Activated T-cell treated with anti-CD3 and anti-CD28 coated beads, Interleukin-2, amount 50 U/mL, for 4 hours (primary cell): ENCODE results near the gene TLE1. TPM values are rescaled to one million over a fixed set of nuclear protein-coding genes. Genes with fewer than 3 reads are reported as not detected.
"Not testable (repeated sequence)": the region's sequence is repeated elsewhere in the genome, so short reads cannot be mapped to it uniquely, and the experiment has no call there.

Experiments used
- ATAC-seq, 2 donors: fragments of 200-7000 bp; cut with Tn5 transposase; one replicate each; pipeline ENCODE4 v1.10.0; 2021
- DNase-seq: peaks from one replicate; pipeline ENCODE4 v3.0.0-alpha.2; 2020
- H3K27me3 Mint-ChIP-seq: one replicate; pipeline ENCODE4 v1.8.0; 2021; ENCODE audit warnings: low read depth, mixed read lengths
- H3K36me3 Mint-ChIP-seq: one replicate; pipeline ENCODE4 v1.8.0; 2022; ENCODE audit warnings: mixed read lengths; ENCODE audit not compliant: insufficient read depth
- H3K4me1 Mint-ChIP-seq: one replicate; pipeline ENCODE4 v1.8.0; 2021; ENCODE audit warnings: low read depth, mixed read lengths
- H3K4me3 Mint-ChIP-seq: one replicate; pipeline ENCODE4 v1.8.0; 2021; ENCODE audit warnings: mild to moderate bottlenecking, moderate library complexity, mixed read lengths
- H3K9me3 Mint-ChIP-seq: one replicate; pipeline ENCODE4 v1.8.0; 2021; ENCODE audit warnings: mixed read lengths
- total RNA-seq, 3 donors: library from RNA; stranded (reverse); gene quantifications; one replicate each; pipeline ENCODE4 v1.2.1, GENCODE V29; 2021

The TLE1 gene
- total RNA-seq, 3 donors from 2014 or later, result 0.35 to 0.55 (median 0.49) TPM

DNA sequence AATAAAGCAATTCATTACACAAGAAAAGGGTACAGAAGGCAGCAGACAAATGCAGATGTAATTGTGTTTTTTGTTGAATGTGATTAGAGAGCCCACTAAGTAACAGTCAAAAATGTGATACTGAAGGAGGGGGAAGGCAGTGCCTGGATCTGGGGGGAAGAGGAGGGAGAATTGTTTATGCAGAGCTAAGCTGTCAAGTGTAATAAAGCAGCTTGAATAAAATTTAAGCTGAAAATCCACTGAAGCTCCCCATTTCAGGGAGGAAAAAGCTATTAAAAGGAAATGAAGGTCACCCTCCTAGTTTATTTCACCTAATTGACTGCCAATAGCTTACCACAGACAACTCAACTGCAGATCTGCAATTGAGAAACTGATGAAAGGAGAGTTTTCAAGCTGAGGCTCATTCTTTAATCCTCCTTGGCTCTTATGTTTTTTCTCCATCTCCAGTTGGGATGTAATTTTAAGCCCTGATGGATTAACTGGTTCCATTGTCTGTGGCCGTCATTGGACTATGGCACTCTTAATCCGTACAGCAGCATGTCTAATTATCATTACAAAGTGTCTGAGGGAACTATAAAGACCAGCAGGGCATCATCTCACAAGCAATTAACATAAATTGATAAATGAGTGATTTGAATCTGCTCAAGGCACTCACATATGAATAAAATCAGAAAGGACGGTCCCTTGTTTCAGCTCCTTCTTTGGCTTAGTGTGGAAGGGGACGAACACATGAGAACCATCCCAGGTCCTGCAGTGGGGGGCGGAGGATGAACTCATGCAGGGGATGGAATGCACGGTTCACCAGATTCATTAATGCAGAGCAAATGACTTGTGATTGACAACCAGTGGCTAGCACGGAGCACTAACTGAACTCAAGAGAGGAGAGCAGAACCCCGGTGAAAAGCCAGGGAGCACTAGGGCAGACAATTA lies 38.5 kb downstream of the TLE1 start:
- H3K9me3 Mint-ChIP-seq, result no peaks in the 10 kb centered on the region
- H3K4me1 Mint-ChIP-seq, result peaks cover 4% of the 10 kb centered on the region
- H3K36me3 Mint-ChIP-seq, result no peaks in the 10 kb centered on the region
- no peak for DNase-seq
- ATAC-seq, result no peak
- no peak overlapping the region for H3K4me3 Mint-ChIP-seq
- H3K27me3 Mint-ChIP-seq, result no peaks in the 10 kb centered on the region

DNA sequence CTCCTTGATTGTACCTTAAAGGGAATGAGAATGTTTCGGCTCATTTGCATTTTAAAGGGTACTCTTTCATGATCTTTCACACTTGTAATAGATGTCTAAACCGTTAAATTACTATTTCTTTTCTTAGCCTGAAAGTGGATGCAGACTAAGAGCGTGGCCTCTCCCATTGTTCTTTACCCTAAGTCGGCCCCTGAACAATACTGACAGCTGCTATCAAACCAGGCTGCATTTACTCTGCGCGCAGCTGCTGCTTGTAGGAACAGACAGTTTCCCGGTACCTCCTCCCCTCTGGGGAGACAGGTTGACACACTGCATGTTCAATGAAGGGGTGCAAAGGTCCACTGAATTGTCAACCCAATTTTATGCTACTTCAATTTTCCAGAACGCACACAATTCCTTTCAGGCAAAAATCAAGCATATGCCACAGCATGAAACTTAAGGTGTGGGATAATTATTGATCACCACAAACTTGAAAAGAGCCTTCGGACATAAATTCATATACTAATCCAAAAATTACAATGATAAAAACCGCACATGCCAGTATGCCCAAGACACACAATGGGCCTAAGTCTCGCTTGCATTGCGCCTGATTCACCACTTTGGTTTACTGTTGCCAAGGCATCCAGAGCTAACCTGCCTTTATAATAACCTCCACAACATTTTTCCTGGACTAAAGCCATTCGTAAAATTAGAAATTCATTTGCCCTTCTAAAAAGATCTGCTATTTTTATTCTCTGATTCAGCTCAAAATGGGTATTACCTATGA lies 39.7 kb downstream of the TLE1 start:
- no peaks in the 10 kb centered on the region for H3K4me1 Mint-ChIP-seq
- H3K9me3 Mint-ChIP-seq, result no peaks in the 10 kb centered on the region
- ATAC-seq (no peak), DNase-seq (no peak)
- H3K36me3 Mint-ChIP-seq, result no peaks in the 10 kb centered on the region
- no peaks in the 10 kb centered on the region for H3K27me3 Mint-ChIP-seq
- no peak overlapping the region for H3K4me3 Mint-ChIP-seq

DNA sequence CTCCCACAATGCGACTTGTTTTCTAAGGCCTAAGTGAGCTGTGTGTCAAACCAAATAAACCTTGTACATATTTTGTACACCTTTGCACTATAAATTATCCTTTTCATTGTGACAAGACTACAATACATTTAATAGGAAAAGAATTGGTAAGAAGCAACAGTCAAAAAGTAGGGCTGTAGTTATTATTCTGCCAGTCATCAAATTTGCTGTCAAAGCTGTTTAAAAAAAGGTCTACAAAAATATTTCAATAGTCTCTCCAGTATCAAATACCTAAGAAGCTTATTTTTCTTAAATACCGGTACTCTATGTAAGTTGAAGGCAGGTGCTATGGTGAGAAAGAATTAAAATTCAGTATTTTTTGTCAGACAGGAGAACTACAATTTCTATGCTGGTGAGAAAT lies 40.5 kb downstream of the TLE1 start:
- Mint-ChIP-seq H3K27me3 (no peaks in the 10 kb centered on the region), H3K9me3 (no peaks in the 10 kb centered on the region), H3K4me3 (no peak overlapping the region), H3K4me1 (no peaks in the 10 kb centered on the region), H3K36me3 (no peaks in the 10 kb centered on the region)
- no peak for DNase-seq
- ATAC-seq, result no peak

DNA sequence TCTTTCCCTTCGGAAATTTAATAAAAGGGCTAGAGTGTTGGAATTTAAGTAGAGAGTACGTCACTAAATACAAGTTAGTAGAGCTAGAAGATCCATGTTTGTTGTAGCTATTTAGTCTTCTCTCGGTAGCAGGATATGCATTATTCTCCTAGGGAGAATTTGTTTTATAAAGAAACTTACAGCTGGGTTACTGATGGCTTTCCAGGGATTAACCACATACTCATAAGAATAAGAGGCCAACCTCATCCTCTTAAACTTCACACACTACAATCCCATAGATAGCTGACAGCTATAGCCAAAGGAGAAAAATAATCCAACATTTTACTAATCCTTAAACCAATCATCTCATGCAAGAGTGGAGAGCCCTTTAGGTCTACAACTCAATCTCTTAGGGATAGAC lies 43.0 kb downstream of the TLE1 start:
- Mint-ChIP-seq H3K9me3 (peaks cover 4% of the 10 kb centered on the region), H3K4me1 (no peaks in the 10 kb centered on the region), H3K4me3 (no peak overlapping the region), H3K36me3 (no peaks in the 10 kb centered on the region), H3K27me3 (no peaks in the 10 kb centered on the region)
- ATAC-seq, result no peak
- no peak for DNase-seq

DNA sequence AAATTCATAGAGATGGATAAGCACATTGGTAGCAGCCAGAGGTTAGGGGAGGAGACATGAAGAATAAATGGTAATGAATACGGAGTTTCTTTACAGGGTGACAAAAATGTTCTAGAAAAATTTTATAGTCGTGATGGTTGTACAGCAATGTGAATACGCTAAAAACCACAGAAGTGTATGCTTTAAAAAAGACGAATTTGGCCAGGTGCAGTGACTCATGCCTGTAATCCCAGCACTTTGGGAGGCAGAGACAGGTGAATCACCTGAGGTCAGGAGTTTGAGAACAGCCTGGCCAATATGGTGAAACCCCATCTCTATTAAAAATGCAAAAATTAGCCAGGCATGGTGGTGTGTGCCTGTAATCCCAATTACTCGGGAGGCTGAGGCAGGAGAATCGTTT lies 44.8 kb downstream of the TLE1 start:
- not testable (repeated sequence) for H3K27me3 Mint-ChIP-seq, H3K9me3 Mint-ChIP-seq, H3K4me1 Mint-ChIP-seq, H3K36me3 Mint-ChIP-seq, DNase-seq, ATAC-seq, H3K4me3 Mint-ChIP-seq

DNA sequence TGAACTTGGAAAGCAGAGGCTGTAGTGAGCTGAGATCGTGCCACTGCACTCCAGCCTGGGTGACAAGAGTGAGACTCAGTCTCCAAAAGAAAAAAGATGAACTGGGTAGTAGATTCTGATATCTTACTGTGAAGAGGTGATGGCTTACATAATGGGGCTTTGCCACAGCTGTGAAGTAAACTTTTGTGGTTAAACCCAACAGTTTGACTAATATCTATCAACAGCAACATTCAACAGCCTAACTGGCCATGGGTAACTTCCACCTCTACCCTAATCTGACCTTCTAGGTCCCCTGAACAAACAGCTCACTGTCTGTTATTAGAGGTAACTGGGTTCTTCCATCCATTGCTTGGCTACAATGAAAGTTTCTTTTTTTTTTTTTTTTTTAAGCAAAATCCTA lies 52.1 kb downstream of the TLE1 start:
- DNase-seq (no peak), ATAC-seq (no peak)
- Mint-ChIP-seq H3K4me1 (no peaks in the 10 kb centered on the region), H3K36me3 (no peaks in the 10 kb centered on the region), H3K27me3 (no peaks in the 10 kb centered on the region), H3K4me3 (no peak overlapping the region), H3K9me3 (no peaks in the 10 kb centered on the region)

DNA sequence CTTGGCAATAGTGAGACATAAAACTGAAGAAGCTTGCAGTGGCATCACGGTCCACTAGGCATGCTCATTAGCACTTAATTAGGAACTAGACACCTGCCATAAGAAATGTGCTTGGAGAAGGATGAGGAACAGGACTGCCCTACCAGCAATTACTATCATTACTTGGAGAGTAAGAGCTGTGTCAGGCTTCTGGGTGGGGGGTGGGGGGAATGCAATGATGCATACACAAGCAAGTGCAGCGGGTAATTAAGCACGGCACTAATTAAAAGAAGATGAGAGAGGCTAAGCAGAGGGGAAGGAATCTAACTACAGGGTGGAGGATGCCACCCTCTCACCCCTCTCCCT lies 53.1 kb downstream of the TLE1 start:
- DNase-seq, result no peak
- Mint-ChIP-seq H3K27me3 (no peaks in the 10 kb centered on the region), H3K9me3 (no peaks in the 10 kb centered on the region), H3K36me3 (no peaks in the 10 kb centered on the region), H3K4me3 (no peak overlapping the region), H3K4me1 (no peaks in the 10 kb centered on the region)
- ATAC-seq, result no peak

DNA sequence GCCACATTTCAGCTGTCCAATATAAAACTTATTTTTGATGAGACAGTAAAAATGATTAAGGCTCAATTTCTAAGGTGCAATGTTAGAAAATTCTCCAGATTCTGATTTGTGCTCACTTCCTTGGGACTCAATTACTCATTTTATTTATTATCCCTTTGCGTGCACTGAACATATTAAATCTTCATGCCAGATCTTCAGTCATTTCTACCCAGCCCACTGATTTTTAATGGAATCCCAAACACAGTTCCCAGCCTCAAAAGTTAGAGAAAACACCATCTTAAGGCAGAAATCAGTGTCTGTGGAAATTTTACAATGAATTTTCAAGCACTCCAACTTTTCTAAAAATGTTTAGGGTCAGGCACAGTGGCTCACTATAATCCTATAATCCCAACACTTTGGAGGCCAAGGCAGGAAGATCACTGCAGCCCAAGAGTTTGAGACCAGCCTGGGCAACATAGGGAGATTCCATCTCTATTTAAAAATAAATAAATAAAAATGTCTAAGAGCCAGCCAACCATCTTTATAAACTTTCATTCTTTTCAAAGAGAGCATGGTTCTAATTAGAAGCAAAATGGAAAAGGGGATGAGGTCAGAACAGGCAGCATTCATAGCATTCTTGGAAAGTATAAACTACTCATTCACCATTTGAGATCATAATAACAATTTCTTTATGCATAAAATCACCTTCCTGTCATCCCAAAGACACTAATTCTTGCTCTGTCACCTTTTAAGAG lies 53.7 kb downstream of the TLE1 start:
- no peak overlapping the region for H3K4me3 Mint-ChIP-seq
- ATAC-seq (no peak), DNase-seq (no peak)
- no peaks in the 10 kb centered on the region for H3K36me3 Mint-ChIP-seq
- H3K9me3 Mint-ChIP-seq, result no peaks in the 10 kb centered on the region
- no peaks in the 10 kb centered on the region for H3K4me1 Mint-ChIP-seq
- H3K27me3 Mint-ChIP-seq, result no peaks in the 10 kb centered on the region

DNA sequence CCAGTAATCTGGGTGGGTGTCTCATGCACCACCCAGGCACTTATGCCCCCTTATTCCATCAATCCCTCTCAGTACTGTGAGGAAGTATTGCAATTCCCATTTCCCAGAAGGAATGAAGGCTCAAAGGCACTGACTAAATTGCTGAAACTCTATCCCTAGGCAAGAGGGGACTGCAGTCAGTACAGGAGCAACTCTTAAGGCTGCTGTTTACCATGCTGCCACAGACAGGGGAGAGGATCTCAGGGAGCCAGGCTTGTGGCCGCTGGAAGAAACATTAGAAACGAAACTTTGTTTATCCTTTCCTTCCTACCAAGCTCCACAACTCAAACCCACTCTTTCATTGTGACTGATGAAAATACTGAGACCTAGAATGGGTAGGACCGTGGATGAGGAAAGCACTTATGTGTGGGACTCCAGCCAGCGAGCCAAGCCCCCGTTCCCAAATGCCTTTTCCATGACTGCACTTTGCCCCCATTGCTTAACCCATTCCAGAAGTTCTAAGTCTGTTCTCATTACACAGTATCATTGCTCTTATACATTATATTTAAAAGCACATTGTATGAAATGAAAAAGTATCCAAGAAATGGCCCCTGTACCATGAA lies 54.3 kb downstream of the TLE1 start:
- ATAC-seq (no peak), DNase-seq (no peak)
- Mint-ChIP-seq H3K36me3 (no peaks in the 10 kb centered on the region), H3K9me3 (no peaks in the 10 kb centered on the region), H3K27me3 (no peaks in the 10 kb centered on the region), H3K4me3 (no peak overlapping the region), H3K4me1 (no peaks in the 10 kb centered on the region)

DNA sequence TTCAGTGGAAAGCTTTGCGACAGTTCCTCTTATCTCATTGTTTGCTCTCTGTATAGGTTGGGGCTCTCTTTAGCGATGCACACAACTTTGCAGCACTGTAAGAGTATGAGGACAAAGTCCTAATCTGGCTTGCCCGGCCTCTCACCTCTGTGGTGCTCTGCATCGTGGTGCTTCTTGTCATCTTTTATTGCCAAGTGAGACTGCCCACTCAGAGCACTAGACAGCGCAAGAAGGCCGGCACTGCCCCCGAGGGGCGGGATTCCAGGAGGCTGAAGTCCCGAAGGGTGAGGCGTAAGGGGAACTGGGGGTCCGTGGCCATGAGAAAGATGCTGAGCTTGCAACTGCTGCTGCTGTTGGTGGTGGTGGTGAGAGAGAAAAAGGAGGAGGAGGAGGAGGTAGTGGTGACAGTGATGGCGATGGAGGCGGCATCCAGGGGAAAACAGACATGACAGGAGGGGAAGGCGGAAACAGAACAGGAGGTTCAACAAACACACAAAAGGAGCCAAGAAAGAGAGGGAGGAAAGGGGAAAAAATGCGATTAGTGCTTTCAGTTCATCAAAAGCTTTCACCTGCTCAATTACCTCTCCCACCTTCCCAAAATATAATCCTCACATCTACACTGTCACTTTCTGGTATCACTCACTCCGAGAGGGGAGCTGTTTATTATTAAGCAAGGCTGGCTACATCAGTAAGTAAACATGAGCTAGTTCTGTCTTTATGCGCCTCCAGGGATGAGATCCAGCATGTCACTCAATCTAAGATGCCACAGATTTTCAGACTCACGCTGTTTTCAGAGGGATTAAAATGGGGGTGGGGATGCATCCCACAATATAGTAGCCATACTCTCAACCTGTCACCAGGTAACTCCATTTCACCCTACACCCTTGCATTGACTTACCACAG lies 55.1 kb downstream of the TLE1 start:
- ATAC-seq, result no peak
- no peak overlapping the region for H3K4me3 Mint-ChIP-seq
- H3K27me3 Mint-ChIP-seq, result no peaks in the 10 kb centered on the region
- no peaks in the 10 kb centered on the region for H3K4me1 Mint-ChIP-seq
- no peaks in the 10 kb centered on the region for H3K36me3 Mint-ChIP-seq
- no peak for DNase-seq
- no peaks in the 10 kb centered on the region for H3K9me3 Mint-ChIP-seq

DNA sequence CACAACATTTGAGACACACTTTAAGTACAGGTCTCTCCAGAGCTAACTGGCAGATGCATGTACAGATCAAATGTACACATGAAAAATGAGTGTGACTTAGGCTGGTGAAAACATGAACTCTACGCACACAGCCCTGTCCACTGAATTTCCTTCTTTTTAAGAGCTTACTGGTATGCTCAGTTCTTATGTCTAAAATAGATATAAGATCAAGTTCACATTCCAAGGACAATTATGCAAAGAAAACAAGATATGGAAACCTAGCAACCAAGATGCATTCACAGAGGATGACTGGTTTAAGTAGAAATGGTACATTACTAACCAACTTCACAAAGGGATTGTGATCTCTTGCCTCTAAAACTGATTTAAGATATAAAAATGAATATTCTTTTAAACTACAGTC lies 56.7 kb downstream of the TLE1 start:
- no peak overlapping the region for H3K4me3 Mint-ChIP-seq
- H3K27me3 Mint-ChIP-seq, result no peaks in the 10 kb centered on the region
- H3K9me3 Mint-ChIP-seq, result no peaks in the 10 kb centered on the region
- DNase-seq, result no peak
- H3K4me1 Mint-ChIP-seq, result no peaks in the 10 kb centered on the region
- no peak for ATAC-seq
- H3K36me3 Mint-ChIP-seq, result no peaks in the 10 kb centered on the region

DNA sequence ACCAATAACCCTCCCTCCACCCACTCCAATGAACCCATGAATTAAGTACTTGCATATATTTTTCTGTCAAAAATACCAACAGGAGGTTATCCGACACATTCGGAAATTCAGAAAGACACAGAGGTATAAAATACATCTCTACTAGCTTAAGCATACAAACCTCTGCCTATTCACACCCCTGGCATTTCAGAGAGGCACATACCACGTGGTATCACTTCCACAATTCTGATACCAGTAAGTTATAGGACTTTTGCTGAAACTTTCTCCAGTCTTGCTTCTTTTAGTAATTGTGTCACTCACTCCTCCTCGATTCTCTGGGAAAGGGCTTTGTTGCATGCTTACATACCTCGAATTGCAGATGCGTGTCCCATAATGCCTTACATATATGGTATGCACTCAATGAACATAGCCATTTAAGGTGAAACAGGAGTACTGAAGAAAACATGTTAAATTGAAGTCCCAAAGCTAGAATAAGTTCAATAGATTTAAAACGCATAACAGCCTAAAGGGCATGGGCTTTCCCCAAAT lies 58.1 kb downstream of the TLE1 start:
- H3K27me3 Mint-ChIP-seq, result no peaks in the 10 kb centered on the region
- H3K4me1 Mint-ChIP-seq, result no peaks in the 10 kb centered on the region
- H3K36me3 Mint-ChIP-seq, result no peaks in the 10 kb centered on the region
- no peak for DNase-seq
- ATAC-seq, result no peak
- H3K4me3 Mint-ChIP-seq, result no peak overlapping the region
- H3K9me3 Mint-ChIP-seq, result no peaks in the 10 kb centered on the region

DNA sequence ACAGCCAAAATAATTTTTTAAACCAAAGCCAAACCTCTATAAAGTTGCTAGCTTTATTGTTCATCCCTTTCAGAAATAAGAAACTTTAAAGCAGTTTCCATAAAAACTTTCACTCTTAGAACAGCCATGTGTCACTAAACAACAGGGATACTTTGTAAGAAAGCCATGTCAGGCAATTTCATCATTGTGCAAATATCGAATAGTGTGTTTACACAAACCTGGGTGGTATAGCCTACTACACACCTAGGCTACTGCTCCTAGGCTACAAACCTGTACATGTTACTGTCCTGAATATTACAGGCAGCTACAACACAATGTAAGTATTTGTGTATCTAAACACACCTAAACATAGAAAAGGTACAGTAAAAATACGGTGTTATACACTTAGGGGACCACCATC lies 59.9 kb downstream of the TLE1 start:
- Mint-ChIP-seq H3K36me3 (no peaks in the 10 kb centered on the region), H3K4me1 (no peaks in the 10 kb centered on the region), H3K4me3 (no peak overlapping the region), H3K27me3 (no peaks in the 10 kb centered on the region), H3K9me3 (no peaks in the 10 kb centered on the region)
- ATAC-seq (no peak), DNase-seq (no peak)
